HG03442 (cell line): ENCODE results near the gene CTSZ.
"Not testable (repeated sequence)": the region's sequence is repeated elsewhere in the genome, so short reads cannot be mapped to it uniquely, and the experiment has no call there.

ENCODE experiments used
- ATAC-seq: cut with Tn5 transposase; IDR thresholded peaks from one replicate; pipeline ENCODE4 v1.9.1; 2021; ENCODE audit warnings: mild to moderate bottlenecking, moderate library complexity; ENCODE audit not compliant: unreplicated experiment

CTSZ gene

DNA sequence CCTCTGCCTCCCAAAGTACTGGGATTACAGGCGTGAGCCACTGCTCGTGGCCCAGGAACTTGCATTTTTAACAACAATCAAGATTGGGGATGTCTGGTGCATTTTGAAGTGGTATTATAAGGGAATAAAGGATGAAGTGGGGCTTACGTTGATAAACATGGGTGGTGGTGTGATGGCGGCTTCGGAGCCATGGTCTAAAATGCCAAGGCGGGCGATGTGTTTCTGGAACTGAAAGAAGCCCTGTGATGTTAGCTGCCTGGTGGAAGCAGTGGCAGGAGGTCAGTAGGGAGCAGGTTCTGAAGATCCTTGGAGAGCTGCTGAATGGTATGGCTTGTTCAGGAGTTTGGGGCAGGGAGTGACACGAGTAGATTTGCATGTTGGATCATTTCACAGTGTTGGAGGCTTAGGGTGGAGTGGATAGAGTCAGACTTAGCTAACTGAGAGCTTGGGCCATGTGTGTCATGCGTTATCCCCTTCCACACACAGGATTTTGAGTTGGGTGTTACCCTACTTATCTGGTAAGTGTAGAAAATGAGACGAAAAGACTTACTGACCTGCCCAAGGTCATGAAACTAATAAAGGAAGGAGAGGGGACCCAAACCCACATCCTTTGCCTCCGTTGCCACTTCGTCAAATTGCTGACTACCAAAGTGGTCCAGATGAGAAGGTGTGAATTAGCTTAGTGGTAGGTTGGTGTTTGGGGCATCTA lies 24.5 kb downstream of the CTSZ start:
- ATAC-seq: no peak

DNA sequence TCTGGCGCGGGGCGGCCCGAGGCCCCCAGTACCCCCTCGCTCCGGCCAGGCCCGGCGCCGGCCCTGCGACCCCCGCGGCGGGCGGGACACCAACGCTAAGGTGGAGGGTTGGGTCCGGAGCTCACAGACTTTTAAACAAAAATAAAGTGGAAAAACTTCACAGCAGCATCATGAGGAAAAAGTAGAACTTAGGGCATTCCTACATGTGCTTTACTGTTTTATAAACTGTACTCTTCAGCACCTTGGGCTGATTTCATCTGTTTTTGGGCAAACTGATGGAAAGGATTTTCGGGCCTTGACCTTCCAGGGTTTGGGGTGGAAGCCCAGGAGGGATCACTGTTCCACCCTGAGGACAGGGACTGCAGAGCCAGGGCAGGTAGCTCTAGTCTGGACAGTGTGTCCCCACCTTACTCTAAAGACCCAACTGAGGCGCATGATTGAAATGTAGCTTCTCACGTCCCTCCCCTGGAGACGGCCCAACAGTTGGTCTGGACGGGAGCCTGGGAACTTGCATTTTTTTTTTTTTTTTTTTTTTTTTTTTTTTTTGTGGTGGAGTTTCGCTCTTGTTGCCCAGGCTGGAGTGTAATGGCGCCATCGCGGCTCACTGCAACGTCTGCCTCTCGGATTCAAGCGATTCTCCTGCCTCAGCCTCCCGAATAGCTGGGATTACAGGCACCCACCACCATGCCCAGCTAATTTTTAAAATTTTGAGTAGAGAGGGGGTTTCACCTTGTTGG lies 25.3 kb downstream of the CTSZ start:
- no peak for ATAC-seq

DNA sequence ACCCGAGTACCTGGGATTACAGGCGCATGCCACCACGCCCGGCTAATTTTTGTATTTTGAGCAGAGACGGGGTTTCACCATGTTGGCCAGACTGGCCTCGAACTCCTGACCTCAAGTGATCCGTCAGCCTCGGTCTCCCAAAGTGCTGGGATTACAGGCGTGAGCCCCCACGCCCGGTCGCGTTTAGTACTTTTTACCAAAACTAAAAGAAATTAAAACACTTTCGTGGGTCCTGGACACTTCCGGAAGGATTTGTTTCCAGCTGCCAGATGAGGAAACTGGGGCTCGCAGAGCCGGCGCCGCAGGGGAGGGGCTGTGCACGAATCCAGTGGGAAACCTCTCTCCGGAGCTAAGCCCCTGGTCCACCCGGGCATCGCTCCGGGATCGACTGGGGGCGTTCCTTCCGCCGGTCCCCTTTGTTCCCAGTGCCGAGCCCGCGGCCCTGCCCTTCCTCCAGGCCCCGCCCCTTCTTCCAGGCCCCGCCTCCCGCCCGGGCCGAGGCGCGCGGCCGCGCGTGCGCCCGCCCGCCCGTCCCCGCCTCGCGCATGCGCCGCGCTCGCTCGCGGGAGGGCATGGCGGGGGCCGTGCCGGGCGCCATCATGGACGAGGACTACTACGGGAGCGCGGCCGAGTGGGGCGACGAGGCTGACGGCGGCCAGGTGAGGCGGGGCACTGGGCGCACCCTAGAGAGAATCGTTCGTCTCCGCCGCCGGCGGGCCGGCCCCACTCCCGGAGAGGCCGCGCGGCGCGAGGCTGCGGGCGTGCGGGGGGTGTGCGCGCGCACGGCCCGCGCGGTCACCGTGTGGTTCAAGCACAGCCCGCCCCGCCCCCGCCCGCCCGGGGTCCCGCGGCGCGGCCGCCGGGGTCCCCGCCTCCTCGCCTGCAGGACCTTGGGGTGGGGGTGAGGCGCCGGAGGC lies 26.1 kb downstream of the CTSZ start, which contains the start of gene NELFCD:
Gene NELFCD (plus strand): TSS at position 546 of the 917 bp plus-strand sequence. CDS start 54 bp downstream, at position 600.
- ATAC-seq: peak; percentile 75

DNA sequence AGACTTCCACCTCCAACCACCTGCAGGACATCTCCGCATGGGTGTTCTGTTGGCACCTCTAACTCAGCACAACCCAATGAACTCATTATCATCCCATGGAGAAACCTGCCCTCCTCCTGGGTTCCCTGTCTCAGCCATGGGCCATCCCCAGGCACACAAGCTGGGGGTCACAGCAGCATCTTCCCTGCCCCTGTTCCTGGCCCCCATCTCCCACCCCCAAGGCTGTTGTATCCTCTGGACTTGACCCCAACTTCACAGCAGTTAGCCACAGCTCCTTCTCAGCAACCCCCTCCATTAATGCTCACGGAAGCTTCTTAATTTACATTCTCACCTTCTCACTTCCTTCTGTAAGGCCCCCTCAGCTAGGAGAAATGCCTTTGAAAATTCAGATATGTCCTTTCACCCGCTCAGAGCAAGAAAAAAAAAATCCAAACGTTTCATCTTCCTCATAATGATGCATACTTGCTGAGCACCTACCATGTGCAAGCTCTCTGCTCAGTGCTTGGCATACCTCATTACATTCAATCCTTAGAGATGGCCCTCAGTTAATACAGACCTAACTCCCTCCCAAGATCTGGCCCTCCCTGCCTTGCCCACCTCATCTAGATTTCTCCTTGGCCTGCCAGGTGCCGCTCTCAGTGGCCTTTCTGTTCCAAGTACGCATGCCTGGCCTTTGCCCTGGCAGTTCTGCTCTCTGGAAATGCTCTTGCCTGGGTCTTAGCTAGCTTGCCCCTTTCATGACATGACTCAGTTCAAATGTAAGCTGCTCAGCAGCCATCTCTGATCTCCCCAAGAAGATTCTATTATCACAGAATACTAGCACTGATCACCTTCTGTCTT lies 28.5 kb downstream of the CTSZ start:
- no peak for ATAC-seq

DNA sequence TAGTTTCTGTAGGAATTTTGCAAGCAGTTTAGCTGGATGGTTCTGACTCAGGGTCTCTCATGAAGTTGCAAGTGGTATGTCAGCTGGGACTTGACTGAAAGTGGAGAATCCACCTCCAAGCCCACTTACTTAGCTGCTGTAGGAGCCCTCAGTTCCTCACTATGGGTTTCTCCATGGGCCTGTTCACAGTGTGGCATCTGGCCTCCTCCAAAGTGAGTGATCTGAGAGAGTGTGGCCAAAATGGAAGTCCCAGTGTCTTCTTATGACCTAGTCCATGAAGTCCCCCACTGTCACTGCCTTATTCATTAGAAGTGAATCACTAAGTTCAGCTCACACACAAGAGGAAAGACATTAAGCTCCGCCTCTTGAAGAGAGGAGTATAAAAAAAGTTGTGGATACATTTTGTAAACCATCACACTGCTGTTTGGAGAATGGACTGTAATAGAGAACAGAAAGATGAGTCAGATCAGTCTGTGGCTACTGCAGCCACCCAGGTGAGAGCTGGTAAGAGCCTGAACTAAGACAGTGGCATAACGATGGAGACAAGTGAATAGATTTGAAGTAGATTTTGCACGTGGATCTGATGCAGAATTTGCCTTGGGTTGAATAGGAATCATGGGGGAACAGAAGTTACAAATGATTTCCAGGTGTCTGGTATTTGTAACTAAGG lies 30.9 kb downstream of the CTSZ start:
- no peak for ATAC-seq

DNA sequence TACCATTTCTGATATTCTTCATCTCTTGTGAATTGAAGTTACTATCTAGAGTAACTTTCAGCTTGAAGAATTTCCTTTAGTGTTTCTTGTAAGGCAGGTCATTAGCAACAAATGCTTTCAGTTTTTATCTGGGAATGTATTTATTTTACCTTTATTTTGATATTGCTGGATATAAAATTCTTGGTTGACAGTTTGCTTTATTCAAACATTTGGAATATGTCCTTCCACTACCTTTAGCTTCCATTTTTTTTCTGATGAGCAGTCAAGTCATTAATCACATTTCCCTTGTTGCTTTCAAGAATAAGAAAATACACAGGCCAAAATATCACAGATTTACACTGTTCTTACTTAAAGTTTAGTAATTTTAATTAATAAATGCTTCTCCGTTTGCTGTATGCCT lies 31.7 kb downstream of the CTSZ start:
- ATAC-seq: no peak

DNA sequence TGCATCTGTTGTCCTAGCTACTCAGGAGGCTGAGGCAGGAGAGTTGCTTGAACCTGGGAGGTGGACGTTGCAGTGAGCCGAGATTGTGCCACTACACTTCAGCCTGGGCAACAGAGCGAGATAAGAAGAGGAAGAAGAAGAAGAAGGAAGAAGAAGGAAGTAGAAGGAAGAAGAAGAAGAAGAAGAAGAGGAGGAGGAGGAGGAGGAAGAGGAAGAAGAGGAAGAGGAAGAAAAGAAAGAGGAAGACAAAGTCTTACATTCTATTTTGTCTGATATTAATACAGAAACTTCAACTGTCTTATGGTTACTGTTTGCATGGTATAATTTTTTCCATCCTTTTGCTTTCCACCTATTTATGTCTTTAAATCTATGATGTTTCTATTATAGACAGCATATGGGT lies 33.2 kb downstream of the CTSZ start:
- ATAC-seq: no peak

- ATAC-seq: no peak
Observed at GRCh38 chr20:58973179-58973578, 33.9 kb downstream of the CTSZ start.

DNA sequence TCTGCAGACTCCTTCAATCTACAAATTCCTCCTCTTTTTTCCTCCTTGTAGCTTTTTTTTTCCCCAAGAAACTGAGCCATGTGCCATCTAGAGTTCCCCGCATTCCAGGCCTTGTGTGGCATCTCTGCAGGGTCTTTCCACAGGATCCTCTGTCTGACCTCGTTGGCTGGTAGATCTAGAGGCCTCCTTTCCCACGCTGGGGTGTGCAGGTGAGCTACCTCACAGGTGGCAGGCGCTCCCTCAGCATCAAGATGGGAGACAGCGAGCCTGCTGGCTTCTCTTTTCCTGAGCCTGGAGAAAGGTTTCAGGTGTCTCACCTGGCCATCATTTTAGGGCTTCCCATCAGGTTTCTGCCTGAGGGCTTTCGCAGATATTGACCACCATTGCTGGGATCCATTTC lies 35.6 kb downstream of the CTSZ start:
- no peak for ATAC-seq

- no peak for ATAC-seq
Observed at GRCh38 chr20:58970146-58970545, 36.9 kb downstream of the CTSZ start.

GRCh38 chr20:58969439-58969838 lies 37.6 kb downstream of the CTSZ start:
- ATAC-seq: no peak

DNA sequence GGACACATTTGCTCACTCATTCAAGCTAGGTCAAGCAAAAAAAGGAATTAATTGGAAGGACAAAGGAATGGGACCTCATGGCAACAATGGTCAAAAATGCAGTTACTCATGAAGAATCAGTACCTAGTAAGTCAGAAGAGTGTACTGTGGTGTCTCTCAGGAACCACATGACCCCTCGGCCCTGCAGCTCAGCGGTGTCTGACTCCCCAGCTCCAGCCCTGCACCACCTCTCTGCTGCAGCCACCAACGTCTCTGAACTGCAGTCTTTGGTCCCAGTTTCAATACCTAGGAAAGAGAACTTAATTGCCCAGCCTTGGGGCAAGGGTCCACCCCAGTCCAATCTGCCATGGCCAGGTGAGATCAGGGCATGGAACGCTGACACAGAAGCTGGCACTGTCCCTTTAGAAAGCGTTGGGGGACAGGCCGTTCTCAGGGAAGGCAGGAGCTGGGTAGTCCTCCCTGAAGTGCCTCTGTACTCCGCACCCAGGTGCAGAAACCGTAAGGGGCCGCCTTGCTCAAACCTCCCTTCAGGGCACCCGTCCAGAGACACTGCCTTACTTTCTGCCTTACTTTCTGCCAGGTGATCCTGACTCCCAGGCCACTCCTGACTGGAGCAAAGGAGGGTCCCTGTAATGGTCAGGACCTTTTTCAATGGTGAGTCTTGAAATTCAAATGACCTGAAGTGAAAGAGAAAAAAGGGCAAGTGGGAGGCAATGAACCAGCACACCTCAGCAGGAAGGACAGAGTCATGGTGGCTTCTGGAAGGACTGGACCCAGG lies 39.2 kb downstream of the CTSZ start:
- no peak for ATAC-seq

DNA sequence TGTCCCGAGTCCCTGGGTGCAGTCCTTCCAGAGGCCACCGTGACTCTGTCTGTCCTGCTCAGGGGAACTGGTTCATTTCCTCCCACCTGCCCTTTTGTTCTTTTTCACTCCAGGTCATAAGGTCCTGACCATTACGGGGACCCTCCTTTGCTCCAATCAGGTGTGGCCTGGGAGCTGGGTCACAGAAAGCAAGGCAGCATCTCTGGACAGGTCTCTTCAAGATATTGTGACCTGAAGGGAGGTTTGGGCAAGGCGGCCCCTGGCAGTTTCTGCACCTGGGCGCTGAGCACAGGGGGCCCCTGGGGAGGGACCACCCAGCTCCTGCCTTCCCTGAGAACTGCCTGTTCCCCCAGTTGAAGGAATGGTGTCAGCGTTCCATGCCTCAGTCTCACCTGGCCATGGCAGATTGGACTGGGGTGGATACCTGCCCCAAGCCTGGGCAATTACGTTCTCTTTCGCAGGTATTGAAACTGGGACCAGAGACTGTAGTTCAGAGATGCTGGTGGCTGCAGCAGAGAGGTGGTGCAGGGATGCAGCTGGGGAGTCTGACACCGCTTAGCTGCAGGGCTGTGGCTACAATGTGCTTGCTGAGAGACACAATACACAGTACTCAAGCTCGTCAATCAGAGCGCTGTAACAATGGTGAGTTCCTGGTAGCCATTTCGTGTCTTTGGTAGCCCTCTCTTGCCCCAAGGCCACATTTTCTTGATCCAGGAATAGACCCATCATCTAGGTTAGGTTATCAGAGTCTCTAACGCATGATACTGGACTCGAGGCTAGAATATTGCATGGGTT lies 41.6 kb downstream of the CTSZ start:
- ATAC-seq: no peak

GRCh38 chr20:58963922-58964321 lies 43.1 kb downstream of the CTSZ start:
- not testable (repeated sequence) for ATAC-seq

GRCh38 chr20:58963060-58963584 lies 43.9 kb downstream of the CTSZ start:
- ATAC-seq: no peak

DNA sequence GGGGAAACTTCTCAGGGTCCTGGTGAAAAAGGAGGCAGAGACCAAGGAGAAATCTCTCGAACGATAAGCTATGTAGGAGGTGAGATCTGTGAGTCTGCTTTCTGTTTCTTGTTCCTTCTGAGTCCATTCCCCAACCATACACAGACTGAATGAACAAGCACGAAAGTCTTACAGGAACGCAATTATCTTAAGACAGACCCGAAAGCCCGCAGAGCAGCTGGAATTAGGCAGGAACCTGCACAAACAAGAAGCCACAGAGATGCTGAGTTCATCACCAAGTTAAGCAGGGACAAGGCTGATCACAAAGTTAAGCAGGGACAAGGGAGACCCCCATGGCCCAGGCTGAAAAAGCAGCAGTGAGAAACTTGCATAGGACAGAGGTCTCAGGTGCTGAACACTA lies 47.4 kb downstream of the CTSZ start:
- ATAC-seq: no peak

DNA sequence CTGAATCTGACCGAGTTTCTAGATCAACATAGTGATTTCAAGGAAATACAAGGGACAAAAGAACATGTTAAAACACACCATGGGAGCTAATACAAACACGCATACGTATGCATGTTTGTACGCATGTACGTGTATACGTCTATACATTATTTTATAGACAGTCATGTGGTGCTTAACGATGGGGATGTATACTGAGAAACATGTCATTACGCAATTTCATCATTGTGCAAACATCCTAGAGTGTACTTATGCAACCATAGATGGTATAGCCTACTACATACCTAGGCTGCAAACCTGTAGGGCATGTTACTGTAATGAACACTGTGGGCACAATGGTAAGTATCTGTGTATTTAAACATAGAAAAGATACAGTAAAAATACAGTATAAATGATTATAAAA lies 51.0 kb downstream of the CTSZ start:
- ATAC-seq: no peak

- no peak for ATAC-seq
Observed at GRCh38 chr20:58953050-58953449, 54.0 kb downstream of the CTSZ start.
